Activated CD4-positive, alpha-beta memory T cell treated with anti-CD3 and anti-CD28 coated beads, Interleukin-2, amount 10 ng/mL, durations not matched to agents 7 days and 5 days (primary cell): ENCODE data around the gene RMND1. TPM values are rescaled to one million over a fixed set of nuclear protein-coding genes. Genes with fewer than 3 reads are reported as not detected.
"Not testable (repeated sequence)": the region's sequence is repeated elsewhere in the genome, so short reads cannot be mapped to it uniquely, and the experiment has no call there.

Experiments used
- CTCF ChIA-PET: fragments of 350-600 bp; sonication (Branson Sonifier 250); formaldehyde crosslinking; loops from one replicate; lab custom pipeline; 2021; ENCODE audit warnings: antibody characterized with exemption, inconsistent platforms; lab: Charles Lee
- POLR2A ChIA-PET: fragments of 350-600 bp; sonication (Branson Sonifier 250); formaldehyde crosslinking; loops from one replicate; lab custom pipeline; 2021; ENCODE audit warnings: antibody characterized with exemption; lab: Charles Lee
- DNase-seq: peaks from one replicate; pipeline ENCODE4 v3.0.0-alpha.2; 2020
- H3K27ac Mint-ChIP-seq: one replicate; pipeline ENCODE4 v1.8.0; 2021; ENCODE audit warnings: mild to moderate bottlenecking, mixed read lengths
- H3K27me3 Mint-ChIP-seq: one replicate; pipeline ENCODE4 v1.8.0; 2021; ENCODE audit warnings: mixed read lengths
- H3K36me3 Mint-ChIP-seq: one replicate; pipeline ENCODE4 v1.8.0; 2021; ENCODE audit warnings: low read depth, mixed read lengths
- H3K4me1 Mint-ChIP-seq: one replicate; pipeline ENCODE4 v1.8.0; 2021; ENCODE audit warnings: mixed read lengths
- H3K4me3 Mint-ChIP-seq: one replicate; pipeline ENCODE4 v1.8.0; 2021; ENCODE audit warnings: mild to moderate bottlenecking, mixed read lengths
- H3K9me3 Mint-ChIP-seq: one replicate; pipeline ENCODE4 v1.8.0; 2021; ENCODE audit warnings: mixed read lengths
- total RNA-seq, 2 experiments: library from RNA; stranded (reverse); gene quantifications; one replicate each; pipeline ENCODE4 v1.2.3, GENCODE V29; 2021

The RMND1 gene
- total RNA-seq, 2 experiments from 2014 or later = 18.7 to 22.6 TPM

DNA sequence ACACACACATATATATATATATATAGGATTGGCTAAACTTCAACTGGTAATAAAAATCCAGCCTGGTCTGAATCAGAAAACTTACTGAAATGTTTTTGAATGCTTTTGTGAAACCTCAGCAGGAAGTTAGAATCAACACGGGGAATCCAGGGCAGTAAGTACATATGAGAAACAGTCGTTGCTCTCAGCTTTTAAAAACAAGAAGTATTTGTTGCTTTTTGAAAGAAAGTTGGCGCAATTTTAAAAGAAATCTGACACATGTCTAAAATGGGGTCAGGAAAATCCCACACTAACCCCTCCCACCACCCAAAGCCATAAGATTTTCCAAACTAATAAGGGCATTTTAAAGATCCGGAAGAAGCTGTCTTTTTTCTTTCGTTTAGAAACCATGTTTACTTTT is 30.4 kb upstream of the RMND1 start:
- CTCF ChIA-PET = interaction anchor here (0.8 kb wide), 1 partner anchor 617 kb away, joined by 3 read pairs; the partner anchor contains the start of gene MTHFD1L

GRCh38 chr6:151481786-151482185 is 29.9 kb upstream of the RMND1 start:
- Mint-ChIP-seq H3K4me3 (peak overlapping the region; percentile 37), H3K27ac (peak overlapping the region; percentile 66), H3K9me3 (no peaks in the 10 kb centered on the region), H3K27me3 (no peaks in the 10 kb centered on the region), H3K4me1 (peaks cover 22% of the 10 kb centered on the region), H3K36me3 (no peaks in the 10 kb centered on the region)
- CTCF ChIA-PET = interaction anchor here (0.8 kb wide), 1 partner anchor 617 kb away, joined by 3 read pairs; the partner anchor contains the start of gene MTHFD1L
- POLR2A ChIA-PET = interaction anchor here (1.2 to 1.5 kb wide), 3 partner anchors 11 to 30 kb away, joined by 3 to 11 read pairs (median 5); partner anchors contain the start of gene RMND1
- DNase-seq = no peak

More for the DNA sequence above, 30.4 kb upstream of the RMND1 start:
- no peak for DNase-seq
- POLR2A ChIA-PET = interaction anchor here (1.2 to 1.5 kb wide), 3 partner anchors 10 to 31 kb away, joined by 3 to 11 read pairs (median 5); partner anchors contain the start of gene RMND1
- H3K27me3 Mint-ChIP-seq = no peaks in the 10 kb centered on the region
- H3K27ac Mint-ChIP-seq = peak overlapping the region; percentile 92
- no peaks in the 10 kb centered on the region for H3K9me3 Mint-ChIP-seq
- peak overlapping the region; percentile 71 for H3K4me3 Mint-ChIP-seq
- H3K4me1 Mint-ChIP-seq = peaks cover 22% of the 10 kb centered on the region
- no peaks in the 10 kb centered on the region for H3K36me3 Mint-ChIP-seq

DNA sequence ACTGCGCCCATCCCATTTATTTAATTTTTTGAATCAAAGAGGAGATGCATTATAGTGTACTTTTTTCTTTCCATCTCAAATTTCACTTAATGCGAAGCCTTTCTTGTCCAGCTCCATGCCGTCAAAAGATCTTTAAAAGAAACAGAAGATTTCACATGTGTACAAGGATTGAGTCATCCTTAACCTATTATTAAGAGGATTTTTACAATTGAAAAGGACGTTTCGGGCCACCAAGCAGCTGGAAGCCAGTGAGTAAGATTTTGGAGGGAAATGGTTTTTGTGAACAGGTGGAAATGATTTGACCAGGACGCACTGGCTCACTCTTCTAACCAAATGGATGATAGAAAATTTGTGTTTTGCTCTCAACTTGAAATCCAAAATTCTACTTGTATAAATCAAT is 26.7 kb upstream of the RMND1 start:
- ChIA-PET POLR2A (no interaction called here), CTCF (interaction anchor here (1.0 kb wide), 1 partner anchor 24 kb away, joined by 3 read pairs; no protein-coding TSS in a partner anchor)
- Mint-ChIP-seq H3K27ac (no peak overlapping the region), H3K36me3 (no peaks in the 10 kb centered on the region), H3K4me3 (no peak overlapping the region), H3K4me1 (peaks cover 30% of the 10 kb centered on the region), H3K9me3 (no peaks in the 10 kb centered on the region), H3K27me3 (no peaks in the 10 kb centered on the region)
- DNase-seq = no peak

DNA sequence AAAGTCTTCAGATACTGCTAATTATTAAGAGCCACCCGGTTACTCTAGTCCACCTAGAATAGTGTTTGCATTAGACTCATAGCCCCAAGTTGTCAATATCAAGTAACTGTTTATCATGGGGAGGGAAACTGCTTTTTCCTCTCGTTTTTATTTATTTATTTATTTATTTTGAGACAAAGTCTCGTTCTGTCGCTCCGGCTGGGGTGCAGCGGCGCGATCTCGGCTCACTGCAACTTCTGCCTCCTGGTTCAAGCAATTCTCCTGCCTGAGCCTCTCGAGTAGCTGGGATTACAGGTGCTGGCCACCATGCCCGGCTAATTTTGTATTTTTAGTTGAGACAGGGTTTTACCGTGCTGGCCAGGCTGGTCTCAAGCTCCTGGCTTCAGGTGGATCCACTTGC is 25.8 kb upstream of the RMND1 start:
- Mint-ChIP-seq H3K27me3 (no peaks in the 10 kb centered on the region), H3K4me1 (peaks cover 27% of the 10 kb centered on the region), H3K36me3 (no peaks in the 10 kb centered on the region), H3K4me3 (no peak overlapping the region), H3K9me3 (no peaks in the 10 kb centered on the region), H3K27ac (no peak overlapping the region)
- DNase-seq = no peak
- ChIA-PET CTCF (no interaction called here), POLR2A (no interaction called here)

DNA sequence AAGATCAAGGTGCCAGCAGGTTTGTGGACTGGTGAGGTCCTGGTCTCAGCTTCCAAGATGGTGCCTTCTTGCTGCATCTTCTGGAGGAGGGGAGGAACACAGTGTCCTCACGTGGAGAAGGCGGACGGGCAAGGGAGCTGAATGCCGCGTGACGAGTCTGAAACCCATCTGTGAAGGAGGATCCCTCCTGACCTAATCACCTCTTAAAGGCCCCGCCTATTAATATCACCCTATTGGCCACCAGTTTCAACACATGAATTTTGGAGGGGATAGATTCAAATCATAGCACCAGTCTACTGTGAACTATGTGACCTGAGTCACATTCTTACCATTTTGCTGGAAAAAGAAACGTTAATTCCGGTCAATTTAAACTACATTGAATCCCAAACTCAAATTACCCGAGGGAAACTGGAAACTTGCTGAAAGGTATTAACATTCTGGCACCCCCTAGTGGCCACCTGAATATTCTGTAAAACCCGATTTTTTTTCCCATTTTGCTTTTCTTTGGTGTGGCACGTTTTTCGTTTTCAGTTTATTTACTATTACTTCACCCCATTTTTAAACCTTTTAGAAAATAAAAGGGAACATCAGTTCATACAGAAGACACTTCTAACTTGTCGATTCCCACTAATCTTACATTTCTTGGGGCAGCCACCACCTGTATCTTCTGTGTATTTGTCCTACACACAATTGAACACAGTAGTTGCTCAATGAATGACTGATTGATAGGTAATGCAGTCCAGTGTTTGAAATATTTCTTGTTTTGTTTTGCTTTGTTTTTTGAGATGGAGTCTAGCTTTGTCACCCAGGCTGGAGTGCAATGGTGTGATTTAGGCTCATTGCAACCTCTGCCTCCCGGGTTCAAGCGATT is 24.0 kb upstream of the RMND1 start:
- Mint-ChIP-seq H3K4me1 (peaks cover 10% of the 10 kb centered on the region), H3K4me3 (no peak overlapping the region), H3K9me3 (no peaks in the 10 kb centered on the region), H3K27ac (no peak overlapping the region), H3K36me3 (no peaks in the 10 kb centered on the region), H3K27me3 (no peaks in the 10 kb centered on the region)
- ChIA-PET CTCF (interaction anchor here (0.7 to 2.4 kb wide), 8 partner anchors 10 to 584 kb away, joined by 3 to 6 read pairs (median 3); no protein-coding TSS in a partner anchor), POLR2A (interaction anchor here (0.6 kb wide), 1 partner anchor 24 kb away, joined by 3 read pairs; the partner anchor contains the start of gene RMND1)
- DNase-seq = peak; percentile 34

GRCh38 chr6:151464702-151465101 is 12.8 kb upstream of the RMND1 start:
- POLR2A ChIA-PET = no interaction called here
- no peak overlapping the region for H3K27ac Mint-ChIP-seq
- H3K4me3 Mint-ChIP-seq = no peak overlapping the region
- no peaks in the 10 kb centered on the region for H3K9me3 Mint-ChIP-seq
- peaks cover 5% of the 10 kb centered on the region for H3K4me1 Mint-ChIP-seq
- no peak for DNase-seq
- CTCF ChIA-PET = interaction anchor here (1.5 kb wide), 1 partner anchor 573 kb away, joined by 3 read pairs; no protein-coding TSS in a partner anchor
- H3K27me3 Mint-ChIP-seq = no peaks in the 10 kb centered on the region
- peaks cover 39% of the 10 kb centered on the region for H3K36me3 Mint-ChIP-seq

DNA sequence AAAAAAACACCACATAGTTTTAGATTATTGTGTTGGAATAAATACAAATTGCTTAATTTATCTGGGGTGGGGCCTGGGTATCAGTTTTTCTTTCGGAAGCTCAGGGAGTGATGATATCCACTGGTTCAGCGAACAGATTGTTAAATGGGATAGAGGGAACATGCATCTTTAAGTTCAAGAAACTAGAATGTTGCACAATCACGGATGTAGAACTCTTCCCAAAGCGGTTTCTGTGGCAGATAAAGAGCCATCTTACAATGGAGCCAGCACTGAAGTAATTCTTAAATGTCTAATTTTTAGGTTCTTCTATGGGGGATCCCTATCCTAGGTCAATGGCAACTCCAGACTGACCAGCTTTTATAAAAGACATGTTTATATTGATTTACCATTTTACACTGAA is 9.7 kb upstream of the RMND1 start:
- Mint-ChIP-seq H3K36me3 (peaks cover 41% of the 10 kb centered on the region), H3K4me1 (peaks cover 3% of the 10 kb centered on the region), H3K27me3 (no peaks in the 10 kb centered on the region), H3K4me3 (no peak overlapping the region), H3K27ac (no peak overlapping the region), H3K9me3 (no peaks in the 10 kb centered on the region)
- CTCF ChIA-PET = no interaction called here
- DNase-seq = no peak
- POLR2A ChIA-PET = interaction anchor here (2.0 kb wide), 1 partner anchor 9 kb away, joined by 9 read pairs; the partner anchor contains the start of gene RMND1

GRCh38 chr6:151455751-151456398 is 3.9 kb upstream of the RMND1 start:
- H3K27ac Mint-ChIP-seq, H3K27me3 Mint-ChIP-seq, H3K4me3 Mint-ChIP-seq, DNase-seq, H3K9me3 Mint-ChIP-seq, POLR2A ChIA-PET, CTCF ChIA-PET: not testable (repeated sequence)
- H3K4me1 Mint-ChIP-seq = peaks cover 22% of the 10 kb centered on the region
- H3K36me3 Mint-ChIP-seq = peaks cover 45% of the 10 kb centered on the region

- H3K4me1 Mint-ChIP-seq = peaks cover 32% of the 10 kb centered on the region
Observed at GRCh38 chr6:151452750-151453427, 963 bp upstream of the RMND1 start.

GRCh38 chr6:151451417-151451949 is 443 bp downstream of the RMND1 start:
- Mint-ChIP-seq H3K4me1 (peaks cover 32% of the 10 kb centered on the region), H3K27ac (peak overlapping the region; percentile 89), H3K36me3 (peaks cover 30% of the 10 kb centered on the region), H3K4me3 (peak overlapping the region; percentile 94), H3K27me3 (no peaks in the 10 kb centered on the region), H3K9me3 (no peaks in the 10 kb centered on the region)
- ChIA-PET CTCF (interaction anchor here (0.8 to 2.0 kb wide), 8 partner anchors 9 to 128 kb away, joined by 3 to 12 read pairs (median 4); no protein-coding TSS in a partner anchor), POLR2A (interaction anchor here (0.6 to 3.5 kb wide), 15 partner anchors 10 to 733 kb away, joined by 3 to 66 read pairs (median 7); partner anchors contain the start of gene ZBTB2)
- no peak for DNase-seq

More at GRCh38 chr6:151452750-151453427, 963 bp upstream of the RMND1 start:
- DNase-seq = peak; percentile 21
- Mint-ChIP-seq H3K27me3 (no peaks in the 10 kb centered on the region), H3K9me3 (no peaks in the 10 kb centered on the region), H3K4me3 (peak overlapping the region; percentile 94), H3K36me3 (peaks cover 42% of the 10 kb centered on the region), H3K27ac (peak overlapping the region; percentile 89)
- POLR2A ChIA-PET = interaction anchor here (1.0 to 3.5 kb wide), 15 partner anchors 8 to 849 kb away, joined by 3 to 66 read pairs (median 7); partner anchors contain the start of gene ZBTB2
- CTCF ChIA-PET = interaction anchor here (0.8 to 2.0 kb wide), 10 partner anchors 12 to 63 kb away, joined by 3 to 12 read pairs (median 4); no protein-coding TSS in a partner anchor

DNA sequence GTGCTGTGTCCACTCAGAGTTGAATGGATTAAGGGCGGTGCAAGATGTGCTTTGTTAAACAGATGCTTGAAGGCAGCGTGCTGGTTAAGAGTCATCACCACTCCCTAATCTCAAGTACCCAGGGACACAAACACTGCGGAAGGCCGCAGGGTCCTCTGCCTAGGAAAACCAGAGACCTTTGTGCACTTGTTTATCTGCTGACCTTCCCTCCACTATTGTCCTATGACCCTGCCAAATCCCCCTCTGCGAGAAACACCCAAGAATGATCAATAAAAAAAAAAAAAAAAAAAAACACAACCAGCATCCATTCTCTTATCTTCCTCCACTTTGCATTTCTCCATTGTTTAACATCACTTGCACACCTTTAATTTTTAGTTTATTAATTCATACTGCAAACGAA is 998 bp downstream of the RMND1 start:
- POLR2A ChIA-PET = interaction anchor here (1.0 to 3.5 kb wide), 11 partner anchors 10 to 734 kb away, joined by 3 to 66 read pairs (median 8); partner anchors contain the start of gene ZBTB2
- H3K4me3 Mint-ChIP-seq = peak overlapping the region; percentile 94

More for the DNA sequence above, 998 bp downstream of the RMND1 start:
- H3K36me3 Mint-ChIP-seq = peaks cover 28% of the 10 kb centered on the region
- peaks cover 32% of the 10 kb centered on the region for H3K4me1 Mint-ChIP-seq
- DNase-seq, H3K27ac Mint-ChIP-seq, H3K9me3 Mint-ChIP-seq, H3K27me3 Mint-ChIP-seq: not testable (repeated sequence)
- CTCF ChIA-PET = interaction anchor here (0.8 to 2.0 kb wide), 7 partner anchors 9 to 127 kb away, joined by 3 to 12 read pairs (median 4); no protein-coding TSS in a partner anchor
